GM12878 (cell line): ENCODE measurements around the gene AXIN1. TPM values are rescaled to one million over a fixed set of nuclear protein-coding genes. Genes with fewer than 3 reads are reported as not detected.

Source experiments
- ATAC-seq: fragments of 200-7000 bp; cut with Tn5 transposase; 3 replicates; pipeline ENCODE4 v1.9.1; 2020; ENCODE audit warnings: mild to moderate bottlenecking, moderate library complexity
- BruUV-seq: library from RNA; stranded (reverse); fragments of 400-500 nt; replicated peaks from 2 replicates; lab custom pipeline; 2021; lab: Mats Ljungman, UMichigan
- CTCF ChIA-PET: fragments of 300-600 bp; sonication (Branson Sonifier 250); formaldehyde crosslinking; extraction: SDS; loops from one replicate; lab custom pipeline; 2021; ENCODE audit warnings: inconsistent platforms; lab: Yijun Ruan, JAX
- POLR2A ChIA-PET: fragments of 350-600 bp; formaldehyde crosslinking; extraction: SDS; loops from one replicate; lab custom pipeline; 2021; ENCODE audit warnings: inconsistent platforms; lab: Charles Lee
- RAD21 ChIA-PET: fragments of 300-600 bp; sonication (Branson Sonifier 250); formaldehyde crosslinking; loops from one replicate; lab custom pipeline; 2023; ENCODE audit warnings: antibody characterized with exemption; ENCODE audit not compliant: unreplicated experiment; lab: Charles Lee
- SMC1A ChIA-PET: fragments of 300-600 bp; sonication (Branson Sonifier 250); formaldehyde crosslinking; loops from one replicate; lab custom pipeline; 2023; ENCODE audit not compliant: unreplicated experiment, uncharacterized antibody; lab: Charles Lee
- DNase-seq: peaks from one replicate; pipeline ENCODE4 v3.0.0-alpha.2; 2011; ENCODE audit warnings: low read depth, low spot score
- FAIRE-seq: peaks from 3 replicates; lab custom pipeline; 2011; peaks lifted over from hg19 to GRCh38; lab: Jason Lieb, UNC
- H2AFZ ChIP-seq: 2 replicates; pipeline ENCODE4 v1.6.0; 2011; ENCODE audit warnings: low read depth, low read length, control low read depth; ENCODE audit not compliant: control insufficient read depth
- H3K27ac ChIP-seq: 2 replicates; pipeline ENCODE4 v1.5.1; 2011; ENCODE audit warnings: control low read depth; ENCODE audit not compliant: control insufficient read depth, insufficient read depth
- H3K27me3 ChIP-seq, 2 experiments: replicated peaks in 1 of 2; 2 replicates each; pipeline versions ENCODE4 v1.6.0 to v1.6.1; 2011; ENCODE audit warnings: low read length in 1 of 2; ENCODE audit not compliant: control insufficient read depth in 2 of 2, insufficient read depth in 2 of 2
- H3K36me3 ChIP-seq, 2 experiments: 2 replicates each; pipeline ENCODE4 v1.5.1; 2011; ENCODE audit warnings: low read length in 1 of 2; ENCODE audit not compliant: control insufficient read depth in 2 of 2, insufficient read depth in 2 of 2
- H3K4me1 ChIP-seq: 2 replicates; pipeline ENCODE4 v1.6.1; 2011; ENCODE audit warnings: mild to moderate bottlenecking, low read length, moderate library complexity, mixed read lengths; ENCODE audit not compliant: control insufficient read depth, insufficient read depth
- H3K4me2 ChIP-seq: 2 replicates; pipeline ENCODE4 v1.6.0; 2011; ENCODE audit warnings: control low read depth; ENCODE audit not compliant: control insufficient read depth, insufficient read depth
- H3K4me3 ChIP-seq: fragments of 200-600 bp; sonication (generic); 2 replicates; pipeline ENCODE4 v1.5.1; 2016
- H3K79me2 ChIP-seq: 2 replicates; pipeline ENCODE4 v1.6.0; 2011; ENCODE audit warnings: low read length; ENCODE audit not compliant: control insufficient read depth, insufficient read depth
- H3K9ac ChIP-seq: 2 replicates; pipeline ENCODE4 v1.8.0; 2011; ENCODE audit warnings: low read length, control low read depth, mixed read lengths; ENCODE audit not compliant: control insufficient read depth, insufficient read depth
- H3K9me3 ChIP-seq: replicated peaks from 3 replicates; pipeline ENCODE4 v1.5.1; 2011; ENCODE audit warnings: mild to moderate bottlenecking, low read length; ENCODE audit not compliant: control insufficient read depth, insufficient read depth
- H4K20me1 ChIP-seq: 2 replicates; pipeline ENCODE4 v1.6.0; 2011; ENCODE audit not compliant: control insufficient read depth, insufficient read depth
- FOS ChIP-seq: IDR thresholded peaks from 3 replicates; pipeline ENCODE4 v1.6.1; 2011; ENCODE audit warnings: borderline replicate concordance; ENCODE audit not compliant: insufficient read length; ENCODE audit errors: extremely low read depth
- HDGF ChIP-seq: fragments of 450-650 bp; IDR thresholded peaks from 2 replicates; pipeline ENCODE4 v1.6.1; 2016; ENCODE audit warnings: antibody characterized with exemption
- JUNB ChIP-seq: IDR thresholded peaks from 2 replicates; pipeline ENCODE4 v1.6.1; 2016; ENCODE audit warnings: antibody characterized with exemption, mild to moderate bottlenecking
- JUND ChIP-seq: IDR thresholded peaks from 2 replicates; pipeline ENCODE4 v1.6.1; 2012; ENCODE audit warnings: low read depth, mild to moderate bottlenecking, low read length, improper control_type of control experiment, moderate library complexity
- MEF2A ChIP-seq: IDR thresholded peaks from 2 replicates; pipeline ENCODE4 v1.6.1; 2011; ENCODE audit warnings: low read depth, mild to moderate bottlenecking, low read length, moderate library complexity; ENCODE audit not compliant: insufficient read depth
- SIN3A ChIP-seq: IDR thresholded peaks from 2 replicates; pipeline ENCODE4 v1.6.1; 2012; ENCODE audit warnings: low read depth, low read length, improper control_type of control experiment
- SMAD1 ChIP-seq: fragments of 450-650 bp; IDR thresholded peaks from 2 replicates; pipeline ENCODE4 v1.6.1; 2018; ENCODE audit warnings: mild to moderate bottlenecking, low read depth; ENCODE audit not compliant: partially characterized antibody
- SP1 ChIP-seq: IDR thresholded peaks from one replicate; pipeline ENCODE4 v1.6.1; 2011; ENCODE audit warnings: low read depth, low read length
- ZSCAN29 ChIP-seq: fragments of 450-650 bp; IDR thresholded peaks from 2 replicates; pipeline ENCODE4 v1.6.1; 2017; ENCODE audit warnings: mild to moderate bottlenecking, moderate library complexity
- WGBS: methylation state at CpG from one replicate; pipeline ENCODE4 v1.1.6; 2016; ENCODE audit warnings: low lambda C conversion rate; ENCODE audit not compliant: insufficient replicate concordance, insufficient coverage; ENCODE audit errors: missing lambda C conversion rate; 5-methylcytosine and 5-hydroxymethylcytosine counted together
- in situ Hi-C: fragments of 300-500 bp; cut with MboI; formaldehyde crosslinking; loops from 9 replicates; pipeline ENCODE4 v1.14.3; 2018; ENCODE audit warnings: mixed read lengths
- intact Hi-C: fragments of 100-400 bp; cut with micrococcal nuclease; formaldehyde crosslinking; loops from one replicate; pipeline ENCODE4 v1.14.2; 2022; ENCODE audit not compliant: unreplicated experiment
- polyA plus RNA-seq, 11 experiments: library from polyadenylated mRNA; depleted of rRNA in 4 of 11; unstranded in 6 of 11; stranded (reverse) in 5 of 11; fragments of >200 nt; fragmentation: Nextera tagmentation in 4 of 11; fragmentation: Illumina TruSeq in 1 of 11; extraction: Ambion mirVana in 4 of 11; extraction: Trizol in 1 of 11; gene quantifications; 1 replicate in 1 of 11; 2 replicates in 10 of 11; pipeline versions ENCODE4 v1.2.1 to v1.2.3, GENCODE V29; 2011 to 2016; ENCODE audit warnings: inconsistent platforms in 2 of 11, missing spikeins in 2 of 11, low read depth in 1 of 11
- total RNA-seq, 4 experiments: library from RNA; depleted of rRNA in 3 of 4; stranded (reverse); fragments of >200 nt in 3 of 4; fragmentation: Illumina TruSeq in 1 of 4; extraction: Trizol in 1 of 4; gene quantifications; 2 replicates each; pipeline versions ENCODE4 v1.2.1 to v1.2.3, GENCODE V29; 2013 to 2021
- TF ChIP-seq, protein P1 (sequence below): fragments of 450-650 bp; IDR thresholded peaks from 2 replicates; pipeline ENCODE4 v1.6.1; 2017; ENCODE audit warnings: mild to moderate bottlenecking
- TF ChIP-seq, protein P2 (sequence below): IDR thresholded peaks from 2 replicates; pipeline ENCODE4 v1.6.1; 2011; ENCODE audit warnings: low read depth, mild to moderate bottlenecking, low read length, moderate library complexity, borderline replicate concordance; ENCODE audit errors: extremely low read depth

AXIN1 gene
- total and polyA plus RNA-seq, 10 of the 15 experiments (the other 5 are each of a cell fraction or from before 2014, with no cell fraction given): 0.26 to 27.1 (median 7.7) TPM

DNA sequence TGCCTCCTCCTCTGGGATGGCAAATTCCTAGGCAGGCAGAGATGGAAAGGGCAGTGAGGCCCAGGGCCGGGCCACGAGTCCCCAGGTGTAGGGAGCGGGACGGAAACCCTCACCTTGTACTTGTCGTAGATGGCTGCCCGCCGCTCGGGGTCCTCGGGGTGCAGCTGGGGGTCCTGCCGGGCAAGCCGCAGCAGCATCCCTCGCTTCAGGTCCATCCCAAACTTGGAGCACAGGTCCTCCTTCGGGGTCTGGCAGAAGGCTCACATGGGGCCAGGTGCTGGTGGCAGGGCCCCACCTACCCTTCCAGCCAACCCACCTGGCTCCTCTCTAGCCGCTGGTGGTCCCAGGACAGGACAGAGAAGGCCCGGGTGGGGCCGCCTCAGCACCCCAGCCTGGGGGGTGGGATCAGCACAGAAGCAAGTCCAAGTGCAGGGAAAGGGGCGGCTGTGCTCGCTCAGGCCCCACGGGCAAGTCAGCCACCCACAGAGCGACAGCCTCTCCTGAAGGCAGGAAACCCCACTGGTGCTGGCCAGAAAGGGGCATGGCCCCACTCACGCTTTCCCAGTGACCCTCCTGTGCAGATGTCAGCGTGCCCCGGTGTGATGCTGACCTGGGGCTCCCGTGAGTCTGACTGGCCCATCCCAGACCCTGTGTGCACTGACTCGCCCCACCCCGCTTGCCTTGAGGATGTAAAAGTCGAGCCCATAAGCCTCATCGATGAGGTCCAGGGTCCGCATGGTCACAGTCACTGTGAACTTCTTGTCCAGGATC lies 16.1 kb upstream of the AXIN1 start:
- Histone ChIP-seq H3K4me3 (no peak overlapping the region), H3K36me3 (peaks cover 5 to 17% of the 10 kb centered on the region in 2 experiments; a peak in 3 of 4 replicates), H3K4me1 (peaks cover 4% of the 10 kb centered on the region; the same call in 1 of the 2 replicates), H2AFZ (no peak overlapping the region), H3K9me3 (no peaks in the 10 kb centered on the region), H3K27ac (no peak overlapping the region), H3K9ac (no peak overlapping the region), H3K27me3 (no peaks in the 10 kb centered on the region), H3K4me2 (no peak overlapping the region; the same call in 1 of the 2 replicates), H3K79me2 (peaks cover 4% of the 10 kb centered on the region), H4K20me1 (no peaks in the 10 kb centered on the region)
- intact Hi-C loops (no loop called here), in situ Hi-C loops (loop anchor here (5.0 kb wide), 1 partner anchor 261 kb away; no protein-coding TSS in a partner anchor)
- no peak for ATAC-seq
- 98% methylated on average over 29 of the region's 29 CpGs for WGBS
- ChIA-PET CTCF (no interaction called here), POLR2A (no interaction called here), RAD21 (no interaction called here), SMC1A (interaction anchor here (0.6 kb wide), 1 partner anchor 14 kb away, joined by 3 read pairs; no protein-coding TSS in a partner anchor)
- no peak for TF ChIP-seq JUND
- FAIRE-seq: no peak
- no TSS peak for BruUV-seq
- DNase-seq: no peak

DNA sequence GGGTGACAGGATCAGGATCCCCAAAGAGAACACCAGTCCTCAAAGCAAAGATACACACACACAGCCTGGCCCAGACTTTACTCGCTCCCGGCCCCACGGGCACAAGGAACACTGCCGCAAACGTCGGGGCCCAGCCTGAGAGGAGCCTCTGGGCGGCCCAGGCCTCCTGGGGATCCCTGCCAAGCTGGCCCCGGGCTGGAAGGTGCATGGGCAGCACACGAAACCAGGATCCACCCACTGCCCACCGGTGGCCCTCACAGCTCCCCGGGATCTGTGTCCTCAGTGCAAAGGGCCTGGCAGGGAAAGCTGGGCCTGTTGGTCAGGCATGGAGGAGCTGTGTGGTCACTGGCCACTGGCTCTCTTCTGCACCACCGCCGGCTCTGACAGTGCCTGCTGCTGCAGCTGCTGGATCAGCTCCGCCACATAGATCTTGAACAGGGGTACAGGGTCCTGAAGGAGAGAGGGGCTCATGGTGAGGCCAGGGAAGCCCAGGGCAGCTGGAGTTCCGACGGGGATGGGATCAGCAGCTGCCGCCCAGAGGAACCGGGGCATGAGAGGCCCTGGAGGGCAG lies 14.9 kb upstream of the AXIN1 start:
- intact Hi-C loops (no loop called here), in situ Hi-C loops (loop anchor here (5.0 kb wide), 1 partner anchor 260 kb away; no protein-coding TSS in a partner anchor)
- Histone ChIP-seq H3K27me3 (no peaks in the 10 kb centered on the region), H4K20me1 (no peaks in the 10 kb centered on the region), H2AFZ (no peak overlapping the region), H3K4me2 (no peak overlapping the region), H3K79me2 (peaks cover 4% of the 10 kb centered on the region), H3K9ac (no peak overlapping the region), H3K27ac (no peak overlapping the region), H3K4me1 (peaks cover 4% of the 10 kb centered on the region; the same call in 1 of the 2 replicates), H3K9me3 (no peaks in the 10 kb centered on the region), H3K36me3 (peaks cover 5 to 17% of the 10 kb centered on the region in 2 experiments; a peak in 3 of 4 replicates), H3K4me3 (no peak overlapping the region)
- FAIRE-seq (no peak), ATAC-seq (no peak), DNase-seq (no peak)
- no TSS peak for BruUV-seq
- ChIA-PET POLR2A (interaction anchor here (0.6 kb wide), 1 partner anchor 125 kb away, joined by 3 read pairs; no protein-coding TSS in a partner anchor), SMC1A (no interaction called here), CTCF (interaction anchor here (0.6 kb wide), 1 partner anchor 1511 kb away, joined by 3 read pairs; no protein-coding TSS in a partner anchor), RAD21 (no interaction called here)
- WGBS: 92% methylated on average over 18 of the region's 18 CpGs
- TF ChIP-seq SP1: no peak
- TF ChIP-seq FOS: no peak
- no peak for TF ChIP-seq ZSCAN29
- no peak for TF ChIP-seq JUNB
- TF ChIP-seq, protein P1, sequence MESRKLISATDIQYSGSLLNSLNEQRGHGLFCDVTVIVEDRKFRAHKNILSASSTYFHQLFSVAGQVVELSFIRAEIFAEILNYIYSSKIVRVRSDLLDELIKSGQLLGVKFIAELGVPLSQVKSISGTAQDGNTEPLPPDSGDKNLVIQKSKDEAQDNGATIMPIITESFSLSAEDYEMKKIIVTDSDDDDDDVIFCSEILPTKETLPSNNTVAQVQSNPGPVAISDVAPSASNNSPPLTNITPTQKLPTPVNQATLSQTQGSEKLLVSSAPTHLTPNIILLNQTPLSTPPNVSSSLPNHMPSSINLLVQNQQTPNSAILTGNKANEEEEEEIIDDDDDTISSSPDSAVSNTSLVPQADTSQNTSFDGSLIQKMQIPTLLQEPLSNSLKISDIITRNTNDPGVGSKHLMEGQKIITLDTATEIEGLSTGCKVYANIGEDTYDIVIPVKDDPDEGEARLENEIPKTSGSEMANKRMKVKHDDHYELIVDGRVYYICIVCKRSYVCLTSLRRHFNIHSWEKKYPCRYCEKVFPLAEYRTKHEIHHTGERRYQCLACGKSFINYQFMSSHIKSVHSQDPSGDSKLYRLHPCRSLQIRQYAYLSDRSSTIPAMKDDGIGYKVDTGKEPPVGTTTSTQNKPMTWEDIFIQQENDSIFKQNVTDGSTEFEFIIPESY: no peak
- no peak for TF ChIP-seq MEF2A
- TF ChIP-seq SMAD1: no peak
- TF ChIP-seq HDGF: no peak
- no peak for TF ChIP-seq SIN3A
- TF ChIP-seq, protein P2, sequence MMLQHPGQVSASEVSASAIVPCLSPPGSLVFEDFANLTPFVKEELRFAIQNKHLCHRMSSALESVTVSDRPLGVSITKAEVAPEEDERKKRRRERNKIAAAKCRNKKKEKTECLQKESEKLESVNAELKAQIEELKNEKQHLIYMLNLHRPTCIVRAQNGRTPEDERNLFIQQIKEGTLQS: no peak
